ENCODE results near the gene OMA1.
"Not testable (repeated sequence)": the region's sequence is repeated elsewhere in the genome, so short reads cannot be mapped to it uniquely, and the experiment has no call there.

The OMA1 gene

DNA sequence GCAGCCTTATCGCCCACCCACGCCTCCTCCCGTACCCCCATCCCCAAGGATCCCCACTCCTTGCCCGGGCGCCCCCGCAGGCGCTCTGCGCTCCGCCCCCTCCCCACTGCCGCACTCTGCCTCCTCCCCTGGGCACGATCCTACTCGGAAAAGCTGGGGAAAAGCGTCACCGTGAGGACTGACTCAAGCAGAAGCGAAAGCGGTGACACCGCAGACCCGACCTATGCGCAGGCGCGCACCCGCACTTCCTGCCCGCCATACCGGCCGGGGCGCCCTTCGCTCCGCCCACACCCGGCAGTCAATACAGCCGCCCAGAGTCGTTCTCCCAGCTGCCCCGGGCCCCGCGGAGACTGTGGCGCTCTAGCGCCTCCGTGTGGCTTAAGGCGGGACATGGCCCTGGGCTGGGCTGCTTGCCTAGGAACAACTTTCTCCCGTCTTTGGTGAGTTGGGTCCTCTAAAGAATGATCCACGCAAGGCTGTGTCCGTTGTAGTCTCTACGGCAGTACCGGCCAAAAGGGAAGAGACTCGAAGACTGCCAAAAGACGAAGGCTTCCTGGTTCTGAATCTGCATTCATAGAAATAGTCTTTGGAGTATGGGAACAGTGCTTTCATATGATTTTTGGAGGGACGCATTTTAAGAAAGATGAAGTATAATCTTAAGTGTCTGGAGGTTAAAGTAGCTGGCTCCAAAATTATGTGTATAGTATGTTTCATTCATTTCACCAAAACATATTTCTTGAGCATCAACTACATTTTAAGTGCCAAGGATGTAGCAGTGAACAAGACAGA lies at the start of gene OMA1:
Gene OMA1 (minus strand): TSS at position 207 of the 789 bp plus-strand sequence. CDS start 7,432 bp downstream, outside the sequence.
- peak; percentile 96 for DNase-seq

DNA sequence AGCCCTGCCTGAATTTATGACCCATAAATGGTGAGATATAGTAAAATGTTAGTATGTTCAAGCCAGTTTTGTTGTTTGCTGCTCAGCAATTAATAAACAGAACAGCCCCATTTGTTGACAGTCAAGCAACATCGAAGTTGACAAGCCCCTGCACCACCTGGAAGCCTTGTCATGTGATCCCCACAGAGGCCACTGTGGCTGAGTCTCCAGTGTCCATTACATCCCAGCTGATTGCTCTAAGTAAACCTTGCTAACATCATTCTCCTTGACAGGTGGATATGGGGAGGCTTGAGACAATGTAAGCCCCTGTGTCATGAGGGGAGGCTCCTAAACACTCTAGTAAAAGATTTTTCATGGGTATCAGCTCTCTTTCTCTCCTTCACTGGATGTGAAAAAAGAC lies 48.0 kb upstream of the OMA1 start:
- no peak for DNase-seq

DNA sequence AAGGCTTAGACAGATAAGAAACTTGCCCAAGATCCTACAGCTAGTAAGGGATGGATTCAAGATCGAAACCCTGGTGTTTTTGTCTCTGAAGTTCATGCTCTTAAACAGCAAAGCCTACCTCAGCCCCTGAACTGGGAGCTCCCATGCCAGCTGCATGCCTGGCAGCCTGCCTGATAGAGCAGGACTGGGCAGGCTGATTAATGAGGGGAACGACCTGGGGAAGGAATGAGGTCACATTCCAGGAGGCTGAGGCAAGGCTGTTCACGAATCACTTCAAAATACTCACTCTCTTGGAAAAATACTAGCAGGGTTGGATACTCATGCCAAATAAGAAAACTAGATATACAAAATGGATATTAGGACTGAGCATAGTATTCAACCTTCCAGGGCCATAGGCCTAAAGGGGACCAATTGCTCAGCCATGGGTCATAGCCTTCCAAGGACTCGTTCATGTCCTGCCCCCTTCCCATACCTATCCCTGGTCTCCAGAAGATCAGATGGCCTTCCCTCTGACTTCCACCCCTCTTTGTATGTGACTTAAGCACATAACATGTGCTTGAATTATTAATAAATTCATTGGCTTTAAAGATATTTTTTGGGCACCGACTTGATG lies 46.1 kb upstream of the OMA1 start:
- no peak for DNase-seq

DNA sequence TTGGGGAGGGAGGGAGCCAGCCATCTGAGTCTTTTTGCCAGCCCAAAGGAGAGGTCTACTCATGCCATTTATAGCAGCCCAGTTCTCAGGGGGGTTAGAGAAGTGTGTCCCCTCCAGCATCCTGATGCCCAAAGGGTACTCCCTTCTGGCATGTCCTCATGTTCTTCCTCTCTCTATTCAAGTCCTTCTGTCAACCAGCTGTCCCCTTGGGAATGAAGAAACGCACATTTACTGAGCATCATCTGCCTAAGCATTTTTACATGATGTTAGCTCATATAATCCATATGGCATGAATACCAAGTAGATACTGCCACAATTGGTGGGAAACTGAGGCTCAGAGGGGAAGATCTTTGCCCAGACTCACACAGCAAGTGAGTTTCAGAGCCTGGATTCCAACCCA lies 45.3 kb upstream of the OMA1 start:
- no peak for DNase-seq

DNA sequence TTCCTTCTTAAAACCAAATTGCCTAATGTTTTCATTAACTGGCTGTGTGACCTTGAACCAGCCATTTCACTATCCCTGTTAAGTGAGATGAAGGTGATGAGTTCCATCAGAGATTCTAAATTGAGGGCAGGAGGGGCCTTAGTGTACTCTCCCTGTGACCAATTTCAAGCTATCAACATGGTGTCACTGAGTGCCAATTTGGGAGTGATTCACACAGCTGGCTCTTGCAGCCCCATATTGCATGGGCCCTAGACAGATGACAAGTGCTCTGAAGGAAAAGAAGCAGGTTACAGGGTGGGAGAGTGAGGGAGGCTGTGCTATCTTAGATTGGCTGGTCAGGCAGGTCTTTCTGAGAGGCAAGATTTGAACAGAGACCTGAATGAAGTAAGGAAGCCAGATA lies 43.5 kb upstream of the OMA1 start:
- no peak for DNase-seq

DNA sequence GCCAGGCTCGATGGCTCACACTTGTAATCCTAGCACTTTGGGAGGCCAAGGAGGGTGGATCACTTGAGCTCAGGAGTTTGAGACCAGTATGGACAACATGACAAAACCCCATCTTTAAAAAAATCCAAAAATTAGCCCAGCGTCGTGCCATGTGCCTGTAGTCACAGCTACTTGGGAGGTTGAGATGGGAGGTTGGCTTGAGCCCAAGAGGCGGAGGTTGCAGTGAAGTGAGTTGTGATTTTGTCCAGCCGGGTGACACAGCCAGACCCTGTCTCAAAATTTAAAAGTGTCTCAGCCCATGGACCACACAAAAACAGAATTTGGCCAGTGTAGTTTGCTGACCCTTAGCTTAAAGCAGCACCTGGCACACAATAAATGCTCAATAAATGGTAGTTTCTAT lies 41.9 kb upstream of the OMA1 start:
- no peak for DNase-seq

DNA sequence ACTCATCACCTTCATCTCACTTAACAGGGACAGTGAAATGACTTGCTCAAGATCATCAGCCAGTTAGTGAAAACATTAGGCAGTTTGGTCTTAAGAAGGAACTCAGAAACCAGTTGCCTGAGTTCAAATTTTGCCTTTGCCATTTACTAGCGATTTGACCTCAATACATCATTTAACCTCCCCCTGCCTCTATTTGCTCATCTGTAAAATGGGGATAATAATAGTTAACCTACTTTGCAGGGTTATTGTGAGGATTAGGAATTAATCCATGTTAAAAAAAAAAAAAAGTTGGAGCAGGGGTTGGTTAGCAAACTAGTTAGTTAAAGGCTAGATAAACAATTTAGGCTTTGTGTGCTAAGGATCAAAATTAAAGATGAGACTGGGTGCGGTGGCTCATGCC lies 41.1 kb upstream of the OMA1 start:
- no peak for DNase-seq

DNA sequence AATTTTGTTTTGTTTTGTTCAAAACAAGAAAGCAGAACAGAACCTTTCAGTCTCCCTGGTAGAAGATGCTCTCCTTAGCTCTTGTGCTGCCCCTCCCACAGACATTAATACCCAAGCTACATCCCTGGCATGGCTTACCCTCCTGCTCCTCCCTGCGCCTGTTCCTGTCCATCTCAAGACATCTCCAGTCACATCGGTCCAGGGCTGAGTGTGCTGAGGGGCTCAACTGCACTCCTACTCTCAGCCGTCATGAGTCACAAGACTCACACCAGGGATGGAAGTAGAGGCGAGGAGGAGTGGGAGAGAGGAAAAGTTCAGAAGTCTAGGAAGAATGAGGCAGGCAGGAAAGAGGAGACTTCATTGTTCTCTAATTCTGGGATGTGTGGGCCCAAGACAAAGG lies 39.7 kb upstream of the OMA1 start:
- DNase-seq, result no peak

DNA sequence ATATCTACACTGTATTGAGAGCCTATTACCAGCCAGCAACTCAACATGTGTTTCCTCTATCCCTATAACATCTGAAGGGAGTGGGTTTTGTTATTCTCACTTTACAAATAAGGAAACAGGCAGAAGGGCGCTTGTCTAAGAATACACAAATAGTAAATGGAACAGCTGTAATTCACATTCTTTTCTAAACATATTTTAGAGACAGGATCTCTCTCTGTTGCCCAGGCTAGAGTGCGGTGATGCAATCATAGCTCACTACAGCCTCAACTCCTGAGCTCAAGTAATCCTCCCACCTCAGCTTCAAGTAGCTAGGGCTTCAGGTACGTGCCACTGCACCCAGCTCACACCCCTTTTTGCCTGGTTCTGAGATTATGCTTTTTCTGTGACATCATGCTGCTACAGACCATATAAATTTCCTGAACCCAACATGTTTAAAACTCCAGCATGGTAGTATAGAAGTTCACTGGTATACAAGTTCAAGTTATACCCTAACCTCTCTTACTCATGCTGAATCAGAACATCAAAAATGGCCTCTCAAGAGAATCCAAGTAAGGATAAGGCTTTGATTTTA lies 39.1 kb upstream of the OMA1 start:
- DNase-seq, result no peak

DNA sequence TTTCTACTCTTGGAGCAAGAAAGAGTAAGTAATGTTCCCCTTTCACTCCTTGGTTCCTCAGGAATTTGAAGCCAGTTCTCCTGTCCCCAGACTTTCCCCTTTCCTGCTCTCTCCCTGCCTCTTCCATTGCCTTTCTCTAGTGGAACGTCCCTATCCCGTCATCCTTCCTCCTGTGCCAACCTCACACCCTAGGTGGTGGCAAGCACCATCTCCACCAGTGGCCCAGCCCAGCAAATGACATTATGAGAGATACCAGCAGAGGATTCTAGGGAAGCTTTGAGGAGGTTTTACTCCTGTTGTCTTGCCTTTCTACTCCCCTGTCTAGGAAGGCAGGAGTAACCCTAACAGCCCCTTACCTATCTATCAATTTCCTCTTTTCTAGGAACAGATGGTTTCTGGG lies 38.6 kb upstream of the OMA1 start:
- DNase-seq, result no peak

DNA sequence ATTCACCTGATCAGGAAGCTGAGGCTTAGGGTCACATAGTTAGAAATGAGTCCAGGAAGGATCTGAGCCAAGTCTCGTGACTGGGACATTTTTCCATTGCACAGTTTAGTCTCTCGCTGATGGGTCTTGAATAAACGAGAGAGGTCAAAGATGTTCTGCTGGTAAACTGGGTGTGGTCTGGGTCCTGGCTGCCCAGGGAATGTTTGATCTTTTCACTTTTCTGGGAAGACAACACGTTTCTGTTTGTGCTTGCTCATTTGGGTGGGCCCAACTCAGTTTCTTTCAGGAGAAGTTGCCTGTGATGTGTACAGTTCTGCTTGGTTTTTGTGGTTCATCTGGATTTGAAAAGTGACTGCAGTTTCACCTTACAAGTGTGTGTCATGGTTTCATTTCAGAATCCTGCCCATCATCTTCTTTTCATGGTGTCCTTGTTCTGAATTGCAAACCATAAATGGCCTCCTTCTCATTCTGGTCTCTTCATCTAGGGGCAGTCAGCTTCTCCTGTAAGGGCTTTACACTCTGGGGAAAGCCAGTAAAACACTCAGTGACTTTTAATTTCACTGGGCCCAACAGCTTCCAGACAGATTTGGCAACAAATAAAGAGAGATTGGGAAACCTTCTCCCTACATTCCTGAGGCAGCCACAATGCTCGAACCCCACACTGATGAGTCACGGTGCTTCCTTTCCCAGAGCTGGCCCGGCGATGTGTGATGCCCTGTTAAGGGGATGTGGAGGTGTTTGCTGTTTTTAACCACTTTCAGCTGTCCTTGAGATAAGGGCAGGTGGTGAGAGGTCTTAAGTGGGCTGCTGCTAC lies 37.8 kb upstream of the OMA1 start:
- DNase-seq, result peak; percentile 73

DNA sequence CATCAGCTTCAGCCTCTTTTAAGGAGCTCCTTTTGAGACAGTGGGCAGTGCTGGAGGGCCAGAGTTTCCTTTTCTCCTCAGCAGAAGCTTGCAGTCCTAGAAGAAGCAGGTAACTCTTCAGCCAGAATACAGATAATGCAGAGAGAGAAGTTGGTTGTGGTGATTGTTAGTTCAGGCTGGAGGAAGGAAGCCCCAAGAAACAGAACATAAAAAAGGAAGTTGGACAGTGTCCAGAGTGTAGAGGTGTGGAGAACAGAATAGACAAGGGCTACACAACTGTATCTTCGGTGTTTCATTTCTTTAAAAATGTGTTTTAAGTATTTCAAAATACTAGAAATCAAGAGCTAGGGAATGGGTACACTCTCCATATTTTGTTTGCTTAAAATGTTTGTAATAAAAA lies 37.0 kb upstream of the OMA1 start:
- peak; percentile 85 for DNase-seq

DNA sequence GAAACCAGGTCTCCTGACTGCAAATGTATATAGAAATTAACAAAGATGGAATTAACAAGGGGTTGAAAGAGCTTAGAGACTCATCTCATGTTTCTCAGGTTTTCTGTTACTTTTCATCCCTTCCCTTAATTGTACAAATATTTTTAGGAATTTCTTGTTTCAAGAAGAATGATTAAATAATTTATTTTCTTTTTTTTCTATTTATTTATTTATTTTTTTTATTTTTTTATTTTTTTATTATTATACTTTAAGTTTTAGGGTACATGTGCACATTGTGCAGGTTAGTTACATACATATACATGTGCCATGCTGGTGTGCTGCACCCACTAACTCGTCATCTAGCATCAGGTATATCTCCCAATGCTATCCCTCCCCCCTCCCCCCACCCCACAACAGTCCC lies 35.6 kb upstream of the OMA1 start:
- DNase-seq, result not testable (repeated sequence)

DNA sequence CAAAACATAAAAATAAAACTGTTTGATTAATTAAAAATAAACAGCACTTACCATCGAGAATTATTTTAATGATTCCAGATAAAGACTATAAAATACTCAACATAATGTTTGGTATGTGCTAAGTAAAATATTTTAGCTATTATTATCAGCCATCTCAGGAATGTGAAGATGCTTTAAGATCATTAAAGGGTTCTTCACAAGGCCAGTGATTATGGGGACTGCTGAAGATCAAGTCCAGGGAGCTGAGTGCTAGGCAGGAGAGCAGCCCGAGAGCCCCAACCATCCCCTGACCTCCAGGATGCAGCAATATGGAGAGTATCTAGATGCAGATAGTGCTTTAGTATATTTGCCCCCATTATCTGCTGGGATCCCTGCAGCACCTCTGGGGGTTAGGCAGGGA lies 35.1 kb upstream of the OMA1 start:
- DNase-seq, result no peak

DNA sequence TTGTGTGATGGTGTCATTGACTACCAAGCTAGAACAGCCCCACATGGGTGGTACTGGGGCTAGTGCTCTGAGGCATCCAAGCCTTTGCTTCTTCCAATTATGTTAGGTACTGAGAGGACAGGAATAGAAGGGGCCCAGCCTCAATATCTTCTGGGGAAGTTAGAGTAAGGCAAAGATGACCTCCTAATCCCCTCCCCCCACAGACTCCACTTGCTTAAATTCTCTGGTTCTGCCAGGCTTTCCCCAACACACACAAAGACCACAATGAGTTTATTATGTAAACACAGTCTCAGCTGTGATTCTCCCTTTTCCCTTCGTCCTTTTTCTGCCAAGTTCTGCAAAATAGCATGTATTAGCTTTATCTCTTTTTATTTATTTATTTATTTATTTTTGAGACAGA lies 33.7 kb upstream of the OMA1 start:
- DNase-seq, result peak; percentile 25

DNA sequence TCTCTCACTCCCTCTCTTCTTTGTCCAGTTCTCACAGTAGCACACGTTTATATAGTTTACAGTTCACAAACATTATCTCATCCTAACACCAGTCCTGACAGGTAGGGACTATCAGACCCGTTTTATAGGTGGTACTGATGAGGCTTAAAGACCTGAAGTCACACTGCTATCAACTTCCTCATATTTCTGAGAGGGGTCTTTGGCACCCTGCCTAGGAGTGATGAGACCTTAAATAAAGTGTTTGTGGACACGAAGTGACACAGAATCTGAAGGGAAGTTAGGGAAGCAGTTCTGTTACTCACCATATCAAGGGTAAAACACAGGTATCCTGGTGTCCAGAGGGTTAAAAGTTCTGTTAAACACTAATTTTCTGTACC lies 31.1 kb upstream of the OMA1 start:
- DNase-seq, result no peak

DNA sequence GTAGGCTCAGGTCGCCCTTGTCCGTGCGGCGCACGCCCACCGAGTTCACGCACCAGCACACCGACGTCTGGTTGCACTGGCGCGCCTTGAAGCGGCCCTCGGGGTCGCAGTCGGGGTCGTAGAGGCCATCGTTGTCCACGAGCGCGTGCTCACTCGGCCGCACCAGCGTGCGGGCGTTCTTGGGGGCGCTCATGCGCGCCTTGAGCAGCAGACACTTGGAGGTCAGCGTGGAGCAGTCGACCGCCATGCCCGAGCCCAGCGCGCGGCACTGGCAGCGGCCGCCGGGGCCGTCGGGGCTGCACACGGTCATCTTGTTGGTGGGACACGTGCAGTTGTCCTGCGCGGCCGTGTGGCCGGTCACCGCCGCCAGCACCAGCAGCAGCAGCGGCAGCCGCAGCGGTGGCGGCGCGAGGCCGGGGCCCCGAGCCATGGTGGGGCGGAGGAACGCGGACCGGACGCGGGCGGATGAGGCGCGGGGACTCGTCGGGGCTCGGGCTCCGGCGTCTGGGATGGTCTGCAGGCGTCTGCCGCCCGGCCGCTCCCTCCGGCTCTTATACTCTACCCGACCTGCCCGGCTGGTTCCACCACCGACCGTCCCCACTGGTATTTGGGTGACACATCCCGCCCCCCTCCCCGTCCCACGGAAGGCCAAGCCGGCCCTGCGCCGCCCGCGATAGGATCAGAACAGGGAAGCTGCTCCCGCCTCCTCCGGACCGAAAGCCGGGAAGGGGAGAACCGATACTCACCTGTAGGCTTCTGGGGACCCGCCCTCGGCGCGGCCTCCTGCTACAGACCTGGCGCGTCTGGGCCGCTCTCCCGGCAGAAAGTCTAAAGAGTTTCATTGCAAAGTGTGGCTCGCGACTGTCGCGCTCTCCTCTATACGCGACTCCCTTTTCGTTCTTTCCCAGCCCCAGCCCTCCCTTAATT lies 30.5 kb upstream of the OMA1 start, which contains the start of gene TACSTD2:
Gene TACSTD2 (minus strand): TSS at position 526 of the 927 bp plus-strand sequence. CDS start 96 bp downstream, at position 430.
- no peak for DNase-seq

DNA sequence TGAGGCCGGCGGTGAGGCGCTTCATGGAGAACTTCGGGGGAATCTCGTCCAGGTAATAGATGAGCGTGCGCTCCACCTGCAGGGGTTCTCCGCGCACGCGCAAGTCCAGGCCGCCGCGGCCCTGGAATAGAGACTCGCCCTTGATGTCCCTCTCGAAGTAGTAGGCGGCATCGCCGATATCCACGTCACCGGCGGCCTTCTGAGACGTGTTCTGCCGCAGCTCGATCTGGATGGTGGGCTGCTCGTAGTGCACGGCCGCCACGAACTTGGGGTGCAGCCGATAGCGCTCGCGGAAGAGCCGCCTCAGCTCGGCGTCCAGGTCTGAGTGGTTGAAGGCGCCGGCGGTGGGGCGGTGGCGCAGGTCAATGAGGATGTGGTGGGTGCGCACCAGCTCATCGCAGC lies 29.8 kb upstream of the OMA1 start:
- no peak for DNase-seq

DNA sequence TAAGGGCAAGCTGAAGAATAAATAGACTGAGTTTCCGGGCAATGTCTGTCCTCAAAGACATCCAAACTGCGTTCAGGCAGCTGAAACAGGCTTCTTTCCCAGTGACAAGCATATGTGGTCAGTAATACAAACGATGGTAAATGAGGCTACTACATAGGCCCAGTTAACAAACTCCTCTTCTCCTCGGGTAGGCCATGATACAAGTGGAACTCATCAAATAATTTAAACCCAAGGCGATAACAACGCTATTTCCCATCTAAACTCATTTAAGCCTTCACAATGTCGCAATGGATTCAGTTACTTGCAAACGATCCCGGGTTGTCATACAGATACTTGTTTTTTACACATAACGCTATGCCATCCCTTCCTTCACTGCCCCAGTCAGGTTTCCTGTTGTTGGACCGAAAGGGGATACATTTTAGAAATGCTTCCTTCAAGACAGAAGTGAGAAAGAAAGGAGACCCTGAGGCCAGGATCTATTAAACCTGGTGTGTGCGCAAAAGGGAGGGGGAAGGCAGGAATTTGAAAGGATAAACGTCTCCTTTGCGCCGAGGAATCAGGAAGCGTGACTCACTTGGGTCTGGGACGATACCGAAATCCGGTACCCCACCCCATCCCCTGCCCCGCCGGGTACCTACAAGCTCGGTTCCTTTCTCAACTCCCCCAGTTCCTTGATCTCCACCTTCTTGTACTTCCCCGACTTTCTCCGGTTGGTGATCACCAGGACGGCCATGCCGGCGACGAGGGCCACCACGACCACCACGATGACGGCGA lies 29.2 kb upstream of the OMA1 start:
- no peak for DNase-seq

DNA sequence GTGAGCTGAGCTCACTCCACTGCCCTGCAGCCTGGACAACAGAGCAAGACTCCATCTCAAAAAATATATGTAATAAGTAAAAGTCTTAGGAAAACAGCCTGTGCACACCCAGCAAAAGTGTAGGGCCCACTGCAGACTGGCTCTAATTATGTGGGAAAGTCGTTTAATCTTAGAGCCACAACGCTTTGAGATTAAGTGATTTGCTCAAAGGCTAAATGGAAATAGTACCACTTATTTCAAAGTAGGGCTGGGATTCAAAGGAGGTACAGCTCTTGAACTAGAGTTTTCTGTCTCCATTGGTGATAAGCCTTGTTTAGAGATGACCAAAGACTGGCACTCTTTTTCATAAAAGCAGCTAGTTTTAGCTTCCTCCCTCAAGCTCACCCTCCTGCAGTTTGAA lies 28.3 kb upstream of the OMA1 start:
- DNase-seq, result no peak
